Skeletal muscle tissue (tissue), 4 donors: ENCODE data around the gene POFUT1. TPM values are rescaled to one million over a fixed set of nuclear protein-coding genes. Genes with fewer than 3 reads are reported as not detected.
A peak's percentile ranks its signal among the peaks of the same experiment; 100 is the strongest.

ENCODE experiments used
- H3K27ac ChIP-seq: one replicate; pipeline ENCODE4 v1.7.0; 2013; ENCODE audit warnings: mild to moderate bottlenecking, low read depth, low read length, inconsistent platforms
- H3K27me3 ChIP-seq, 3 donors: one replicate each; pipeline ENCODE4 v1.7.0; 2013; ENCODE audit warnings: low read length in 3 of 3; ENCODE audit not compliant: control insufficient read depth in 3 of 3, insufficient read depth in 3 of 3
- H3K36me3 ChIP-seq, 3 donors: one replicate each; pipeline ENCODE4 v1.7.0; 2013; ENCODE audit warnings: low read length in 3 of 3; ENCODE audit not compliant: control insufficient read depth in 3 of 3, insufficient read depth in 3 of 3
- H3K4me1 ChIP-seq, 3 donors: one replicate each; pipeline ENCODE4 v1.7.0; 2013; ENCODE audit warnings: low read length in 3 of 3, mild to moderate bottlenecking in 3 of 3; ENCODE audit not compliant: control insufficient read depth in 3 of 3, insufficient read depth in 3 of 3
- H3K4me3 ChIP-seq, 3 donors: one replicate each; pipeline ENCODE4 v1.7.0; 2013; ENCODE audit warnings: low read length in 3 of 3
- H3K9ac ChIP-seq, 3 donors: one replicate each; pipeline ENCODE4 v1.7.0; 2013; ENCODE audit warnings: low read length in 3 of 3, mild to moderate bottlenecking in 3 of 3, moderate library complexity in 2 of 3, low read depth in 1 of 3
- H3K9me3 ChIP-seq, 3 donors: one replicate each; pipeline ENCODE4 v1.7.0; 2013; ENCODE audit warnings: low read length in 3 of 3; ENCODE audit not compliant: control insufficient read depth in 3 of 3
- total RNA-seq: library from RNA; depleted of rRNA; stranded (reverse); fragments of >200 nt; gene quantifications from one replicate; pipeline ENCODE4 v1.2.3, GENCODE V29; 2014
- donor health status: Osteomylitis.

POFUT1 gene
- total RNA-seq, 1 donor from 2014 or later: 20.4 TPM

GRCh38 chr20:32218156-32218900 is 10.6 kb downstream of the POFUT1 start:
- Histone ChIP-seq H3K27me3 (no peaks in the 10 kb centered on the region), H3K9ac (no peak overlapping the region), H3K4me3 (no peak overlapping the region), H3K27ac (no peak overlapping the region), H3K4me1 (peaks cover 0 to 5% (median 0%) of the 10 kb centered on the region in 3 donors), H3K36me3 (peaks cover 43 to 58% (median 58%) of the 10 kb centered on the region in 3 donors), H3K9me3 (no peaks in the 10 kb centered on the region)

DNA sequence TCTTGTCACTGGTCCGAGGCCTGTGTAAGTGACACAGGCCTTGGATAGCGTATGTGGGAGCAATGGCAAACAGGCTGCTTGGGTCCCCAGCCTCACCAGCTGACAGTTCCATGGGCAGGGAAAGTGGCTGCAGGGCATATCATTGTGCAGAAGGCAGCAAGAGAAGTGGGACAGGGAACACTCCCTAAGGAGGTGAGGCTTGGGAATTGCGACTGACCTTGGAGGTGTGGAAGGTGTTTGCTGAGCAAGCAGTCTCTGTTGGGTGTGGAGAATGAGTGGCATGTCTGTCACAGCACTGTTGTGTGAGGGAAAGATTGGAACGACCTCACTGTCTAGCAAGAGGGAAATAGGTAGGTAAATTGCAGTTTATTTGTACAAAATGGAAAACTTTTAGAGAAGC is 16.8 kb downstream of the POFUT1 start:
- Histone ChIP-seq H3K36me3 (peaks cover 26 to 49% (median 37%) of the 10 kb centered on the region in 3 donors), H3K9me3 (no peaks in the 10 kb centered on the region), H3K27me3 (no peaks in the 10 kb centered on the region), H3K4me3 (no peak overlapping the region), H3K27ac (no peak overlapping the region), H3K9ac (no peak overlapping the region), H3K4me1 (peaks cover 12 to 20% (median 15%) of the 10 kb centered on the region in 3 donors)

DNA sequence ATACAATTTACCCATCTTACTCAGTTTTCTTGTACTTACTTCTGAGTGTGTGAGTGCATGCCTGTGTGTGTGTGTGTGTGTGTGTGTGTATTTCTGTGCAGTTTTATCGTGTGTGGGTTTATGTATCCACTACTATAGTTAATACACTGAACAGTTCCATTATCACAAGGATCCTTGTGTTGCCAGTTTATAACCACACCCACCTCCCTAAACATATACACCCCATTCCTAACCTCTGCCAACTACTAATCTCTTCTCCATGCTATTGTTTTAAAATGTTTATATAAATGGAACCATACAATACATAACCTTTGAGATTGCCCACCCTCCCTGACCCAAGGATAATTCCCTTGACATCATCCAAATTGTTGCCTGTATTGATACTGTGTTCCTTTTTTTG is 18.7 kb downstream of the POFUT1 start:
- Histone ChIP-seq H3K9ac (no peak overlapping the region), H3K4me3 (no peak overlapping the region), H3K27ac (no peak overlapping the region), H3K9me3 (no peaks in the 10 kb centered on the region), H3K27me3 (no peaks in the 10 kb centered on the region), H3K36me3 (peaks cover 29 to 50% (median 37%) of the 10 kb centered on the region in 3 donors), H3K4me1 (peaks cover 12 to 20% (median 15%) of the 10 kb centered on the region in 3 donors)

DNA sequence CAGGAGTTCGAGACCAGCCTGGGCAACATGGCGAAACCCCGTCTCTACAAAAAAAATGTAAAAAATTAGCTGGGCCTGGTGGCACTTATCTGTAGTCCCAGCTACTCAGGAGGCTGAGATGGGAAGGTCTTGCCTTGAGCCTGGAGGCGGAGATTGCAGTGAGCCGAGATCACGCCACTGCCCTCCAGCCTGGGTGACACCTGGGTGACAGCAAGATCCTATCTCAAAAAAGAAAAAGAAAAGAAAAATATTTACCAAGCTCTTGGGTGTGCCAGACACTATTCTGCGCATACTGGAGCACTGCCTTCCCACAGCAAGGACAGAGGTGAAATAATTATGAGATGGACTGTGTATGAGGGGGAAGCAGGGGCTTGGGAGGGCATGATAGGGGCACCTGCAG is 19.6 kb downstream of the POFUT1 start:
- Histone ChIP-seq H3K9me3 (no peaks in the 10 kb centered on the region), H3K4me3 (peak overlapping the region in 1 of 3 donors; percentile 6), H3K9ac (peak overlapping the region in 2 of 3 donors; percentile 59 to 68), H3K27ac (no peak overlapping the region), H3K36me3 (peaks cover 36 to 51% (median 37%) of the 10 kb centered on the region in 3 donors), H3K4me1 (peaks cover 12 to 20% (median 15%) of the 10 kb centered on the region in 3 donors), H3K27me3 (no peaks in the 10 kb centered on the region)

- H3K4me3 ChIP-seq: peak overlapping the region in 2 of 3 donors; percentile 7 to 14
- peaks cover 34 to 50% (median 38%) of the 10 kb centered on the region in 3 donors for H3K36me3 ChIP-seq
These were observed 20.3 kb downstream of the POFUT1 start for GRCh38 chr20:32227744-32228688.

GRCh38 chr20:32229251-32229747 is 21.6 kb downstream of the POFUT1 start:
- H3K36me3 ChIP-seq: peaks cover 32 to 53% (median 41%) of the 10 kb centered on the region in 3 donors
- H3K27me3 ChIP-seq: no peaks in the 10 kb centered on the region
- no peak overlapping the region for H3K27ac ChIP-seq
- H3K9ac ChIP-seq: no peak overlapping the region
- H3K4me1 ChIP-seq: peaks cover 12 to 20% (median 15%) of the 10 kb centered on the region in 3 donors
- no peaks in the 10 kb centered on the region for H3K9me3 ChIP-seq
- H3K4me3 ChIP-seq: no peak overlapping the region

More at GRCh38 chr20:32227744-32228688, 20.3 kb downstream of the POFUT1 start:
- peak overlapping the region in 2 of 3 donors; percentile 59 to 68 for H3K9ac ChIP-seq
- H3K27ac ChIP-seq: no peak overlapping the region
- H3K9me3 ChIP-seq: no peaks in the 10 kb centered on the region
- no peaks in the 10 kb centered on the region for H3K27me3 ChIP-seq
- peaks cover 12 to 20% (median 15%) of the 10 kb centered on the region in 3 donors for H3K4me1 ChIP-seq

DNA sequence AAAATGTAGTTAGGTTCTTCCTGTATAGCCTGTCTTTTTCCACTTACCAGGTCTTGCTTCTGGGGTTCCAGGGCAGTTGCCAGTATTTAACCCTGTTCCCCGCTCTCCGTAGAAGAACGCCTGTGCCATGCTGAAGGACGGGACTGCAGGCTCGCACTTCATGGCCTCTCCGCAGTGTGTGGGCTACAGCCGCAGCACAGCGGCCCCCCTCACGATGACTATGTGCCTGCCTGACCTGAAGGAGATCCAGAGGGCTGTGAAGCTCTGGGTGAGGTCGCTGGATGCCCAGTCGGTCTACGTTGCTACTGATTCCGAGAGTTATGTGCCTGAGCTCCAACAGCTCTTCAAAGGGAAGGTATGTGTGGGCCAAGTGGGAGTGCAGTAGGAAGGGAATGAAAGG is 23.0 kb downstream of the POFUT1 start:
- H3K4me3 ChIP-seq: no peak overlapping the region
- no peak overlapping the region for H3K27ac ChIP-seq
- H3K36me3 ChIP-seq: peaks cover 43 to 63% (median 47%) of the 10 kb centered on the region in 3 donors
- H3K4me1 ChIP-seq: peaks cover 12 to 20% (median 15%) of the 10 kb centered on the region in 3 donors
- H3K9me3 ChIP-seq: no peaks in the 10 kb centered on the region
- no peaks in the 10 kb centered on the region for H3K27me3 ChIP-seq
- no peak overlapping the region for H3K9ac ChIP-seq

GRCh38 chr20:32231245-32231644 is 23.6 kb downstream of the POFUT1 start:
- Histone ChIP-seq H3K9ac (no peak overlapping the region), H3K36me3 (peaks cover 46 to 65% (median 47%) of the 10 kb centered on the region in 3 donors), H3K27ac (no peak overlapping the region)

GRCh38 chr20:32231847-32232246 is 24.2 kb downstream of the POFUT1 start:
- Histone ChIP-seq H3K36me3 (peaks cover 47 to 64% (median 52%) of the 10 kb centered on the region in 3 donors), H3K4me1 (peaks cover 12 to 16% (median 15%) of the 10 kb centered on the region in 3 donors), H3K9ac (no peak overlapping the region), H3K9me3 (no peaks in the 10 kb centered on the region), H3K4me3 (no peak overlapping the region), H3K27me3 (no peaks in the 10 kb centered on the region), H3K27ac (no peak overlapping the region)

More at GRCh38 chr20:32231245-32231644, 23.6 kb downstream of the POFUT1 start:
- peaks cover 12 to 20% (median 15%) of the 10 kb centered on the region in 3 donors for H3K4me1 ChIP-seq
- no peaks in the 10 kb centered on the region for H3K9me3 ChIP-seq
- H3K27me3 ChIP-seq: no peaks in the 10 kb centered on the region
- H3K4me3 ChIP-seq: no peak overlapping the region
